ENCODE data around the gene MVB12B.

DNA sequence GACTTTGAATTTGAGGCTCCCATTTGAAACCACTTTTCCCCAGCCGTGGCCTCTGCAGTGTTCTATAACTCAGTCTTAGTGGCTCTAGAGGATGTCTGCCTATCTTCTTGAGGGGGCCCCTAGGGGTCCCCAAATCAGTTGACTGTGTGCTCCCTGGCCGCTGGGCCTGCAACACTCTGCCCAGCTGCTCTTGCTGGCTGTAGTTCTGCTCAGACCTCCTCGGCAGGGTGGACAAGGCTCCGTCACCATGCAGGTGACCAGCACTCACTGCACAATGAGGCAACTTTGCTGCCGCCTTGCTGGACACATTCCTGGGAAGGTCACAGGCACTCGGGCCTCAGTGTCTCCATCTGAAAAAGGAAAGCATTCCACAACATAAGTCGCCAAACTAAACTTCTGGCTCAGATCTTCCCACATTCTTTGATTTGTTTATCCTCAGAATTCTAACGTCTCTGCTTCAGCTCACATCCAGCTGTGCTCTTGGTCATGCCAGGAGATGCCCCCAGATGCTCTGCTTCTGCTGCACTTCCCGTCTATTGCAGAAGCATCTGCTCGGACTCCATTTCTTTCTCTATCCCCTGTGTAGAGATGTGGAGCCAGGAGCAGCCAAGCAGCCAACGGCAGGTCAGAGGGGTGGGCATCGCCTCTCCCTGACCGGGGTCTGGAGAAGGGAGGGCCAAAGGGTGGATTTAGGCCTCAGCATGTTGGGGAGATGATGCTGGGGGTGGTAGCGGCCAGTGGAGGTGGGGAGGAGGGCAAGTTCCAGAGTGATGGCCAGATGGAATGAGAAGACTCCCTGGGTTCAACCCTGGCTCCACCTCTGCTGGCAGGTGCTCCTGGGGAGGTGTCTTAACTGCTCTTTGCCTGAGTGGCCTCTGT lies 133.6 kb downstream of the MVB12B start:
- TF ChIP-seq POLR2A (IDR thresholded peaks at IDR 0.05) = no peak
- TF ChIP-seq CTCF (IDR thresholded peaks at IDR 0.05) = no peak
